Tibial nerve (tissue), 4 donors: Measurements from ENCODE around the gene SYCP1. TPM values are rescaled to one million over a fixed set of nuclear protein-coding genes. Genes with fewer than 3 reads are reported as not detected.

ENCODE experiments used
- DNase-seq, 2 donors: peaks; one replicate each; pipeline ENCODE4 v3.0.0-alpha.2; 2019; ENCODE audit warnings: low spot score in 2 of 2
- H3K27ac ChIP-seq, 4 donors: fragments of 200-600 bp; sonication (generic) in 3 of 4; one replicate each; pipeline ENCODE4 v1.5.1; 2017 to 2019; ENCODE audit warnings: mild to moderate bottlenecking in 1 of 4
- H3K27me3 ChIP-seq, 2 donors: fragments of 200-600 bp; sonication (generic) in 1 of 2; one replicate each; pipeline versions ENCODE4 v1.5.1 to v1.6.0; 2017 to 2019
- H3K36me3 ChIP-seq, 3 donors: fragments of 200-600 bp; sonication (generic); one replicate each; pipeline ENCODE4 v1.5.1; 2018 to 2019
- H3K4me1 ChIP-seq, 4 donors: fragments of 200-600 bp; sonication (generic) in 3 of 4; one replicate each; pipeline ENCODE4 v1.5.1; 2017 to 2019
- H3K4me3 ChIP-seq, 4 donors: fragments of 200-600 bp; sonication (generic) in 3 of 4; one replicate each; pipeline ENCODE4 v1.5.1; 2017 to 2019; ENCODE audit warnings: mild to moderate bottlenecking in 1 of 4, moderate library complexity in 1 of 4
- H3K9me3 ChIP-seq, 4 donors: fragments of 200-600 bp; sonication (generic) in 3 of 4; one replicate each; pipeline ENCODE4 v1.5.1; 2017 to 2019
- EP300 ChIP-seq, 2 donors: sonication (generic); formaldehyde crosslinking; IDR thresholded peaks; one replicate each; pipeline ENCODE4 v1.6.1; 2017; ENCODE audit warnings: antibody characterized with exemption in 2 of 2, mild to moderate bottlenecking in 1 of 2
- POLR2A ChIP-seq, 2 donors: fragments of 450-650 bp; IDR thresholded peaks; one replicate each; pipeline ENCODE4 v1.6.1; 2017; ENCODE audit warnings: antibody characterized with exemption in 2 of 2, mild to moderate bottlenecking in 2 of 2, moderate library complexity in 2 of 2
- WGBS, 2 donors: methylation state at CpG; one replicate each; pipeline ENCODE4 v1.1.5; 2018; 5-methylcytosine and 5-hydroxymethylcytosine counted together
- total RNA-seq, 4 donors: library from RNA; depleted of rRNA; stranded (reverse); fragments of >200 nt; gene quantifications; one replicate each; pipeline ENCODE4 v1.1.0, GENCODE V29; 2016
- TF ChIP-seq, protein P1 (sequence below), 5 experiments: fragments of 200-600 bp in 3 of 5; fragments of 450-650 bp in 2 of 5; sonication (generic) in 3 of 5; IDR thresholded peaks; one replicate each; pipeline ENCODE4 v1.5.1; 2016 to 2019; ENCODE audit warnings: antibody characterized with exemption in 5 of 5, mild to moderate bottlenecking in 3 of 5, moderate library complexity in 2 of 5

Gene SYCP1
- total RNA-seq, 4 donors from 2014 or later: not detected

DNA sequence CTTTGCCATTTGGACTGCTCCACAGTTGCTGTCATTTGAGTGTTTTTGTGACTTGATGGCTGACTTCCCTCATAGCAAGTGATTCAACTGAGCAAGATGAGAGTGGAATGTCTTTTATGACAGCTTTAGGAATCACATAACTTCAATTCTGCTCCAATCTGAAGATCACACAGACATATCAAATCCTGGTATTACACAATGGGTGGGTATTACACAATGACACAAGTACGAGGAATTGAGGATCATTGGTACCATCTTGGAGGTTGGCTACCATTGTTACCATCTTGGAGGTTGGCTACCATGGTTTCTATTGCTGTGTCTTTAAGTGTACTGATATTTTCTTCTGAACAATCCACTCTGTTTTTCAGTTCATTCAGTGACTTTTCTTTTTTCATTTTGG, 166.5 kb downstream of the SYCP1 start:
- Histone ChIP-seq H3K27me3 (no peaks in the 10 kb centered on the region), H3K36me3 (no peaks in the 10 kb centered on the region), H3K4me3 (no peak overlapping the region), H3K4me1 (no peaks in the 10 kb centered on the region), H3K9me3 (no peaks in the 10 kb centered on the region), H3K27ac (no peak overlapping the region)
- WGBS, 2 donors: 55 to 74% methylated on average over 1 of the region's 1 CpG
- no peak for DNase-seq
- TF ChIP-seq, protein P1, sequence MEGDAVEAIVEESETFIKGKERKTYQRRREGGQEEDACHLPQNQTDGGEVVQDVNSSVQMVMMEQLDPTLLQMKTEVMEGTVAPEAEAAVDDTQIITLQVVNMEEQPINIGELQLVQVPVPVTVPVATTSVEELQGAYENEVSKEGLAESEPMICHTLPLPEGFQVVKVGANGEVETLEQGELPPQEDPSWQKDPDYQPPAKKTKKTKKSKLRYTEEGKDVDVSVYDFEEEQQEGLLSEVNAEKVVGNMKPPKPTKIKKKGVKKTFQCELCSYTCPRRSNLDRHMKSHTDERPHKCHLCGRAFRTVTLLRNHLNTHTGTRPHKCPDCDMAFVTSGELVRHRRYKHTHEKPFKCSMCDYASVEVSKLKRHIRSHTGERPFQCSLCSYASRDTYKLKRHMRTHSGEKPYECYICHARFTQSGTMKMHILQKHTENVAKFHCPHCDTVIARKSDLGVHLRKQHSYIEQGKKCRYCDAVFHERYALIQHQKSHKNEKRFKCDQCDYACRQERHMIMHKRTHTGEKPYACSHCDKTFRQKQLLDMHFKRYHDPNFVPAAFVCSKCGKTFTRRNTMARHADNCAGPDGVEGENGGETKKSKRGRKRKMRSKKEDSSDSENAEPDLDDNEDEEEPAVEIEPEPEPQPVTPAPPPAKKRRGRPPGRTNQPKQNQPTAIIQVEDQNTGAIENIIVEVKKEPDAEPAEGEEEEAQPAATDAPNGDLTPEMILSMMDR (IDR thresholded peaks at IDR 0.05): no peak
- TF ChIP-seq POLR2A (IDR thresholded peaks at IDR 0.05): no peak
- TF ChIP-seq EP300 (IDR thresholded peaks at IDR 0.05): no peak

DNA sequence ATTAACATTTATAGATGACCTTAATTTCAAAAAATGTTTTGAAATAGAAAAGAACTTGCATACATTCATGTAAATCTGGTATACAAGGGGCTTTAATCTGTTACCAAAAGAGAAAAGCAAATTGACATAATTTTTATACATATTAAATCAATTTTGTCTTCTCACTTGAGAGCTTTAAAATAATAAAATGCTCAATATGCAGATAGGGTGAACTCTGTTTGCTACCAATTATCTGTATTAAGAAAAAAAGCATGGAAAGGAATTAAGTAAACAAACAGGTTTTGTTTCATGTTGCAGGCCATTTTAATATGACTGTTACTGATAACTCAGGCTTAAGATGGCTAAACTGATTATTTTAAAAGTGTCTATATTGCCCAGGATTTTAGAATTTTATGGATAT, 168.9 kb downstream of the SYCP1 start:
- H3K27ac ChIP-seq: no peak overlapping the region
- TF ChIP-seq, protein P1 (IDR thresholded peaks at IDR 0.05): no peak
- TF ChIP-seq EP300 (IDR thresholded peaks at IDR 0.05): no peak
- no peak for TF ChIP-seq POLR2A (IDR thresholded peaks at IDR 0.05)
- no peak overlapping the region for H3K4me3 ChIP-seq
- H3K36me3 ChIP-seq: no peaks in the 10 kb centered on the region
- no peaks in the 10 kb centered on the region for H3K9me3 ChIP-seq
- H3K27me3 ChIP-seq: no peaks in the 10 kb centered on the region
- no peaks in the 10 kb centered on the region for H3K4me1 ChIP-seq
- no peak for DNase-seq

- Histone ChIP-seq H3K4me3 (no peak within 1 kb of the TSS), H3K4me1 (no peaks in the 10 kb centered on the region), H3K27me3 (no peaks in the 10 kb centered on the region), H3K27ac (no peak within 1 kb of the TSS), H3K36me3 (no peaks in the 10 kb centered on the region), H3K9me3 (no peaks in the 10 kb centered on the region)
- DNase-seq: no peak
- TF ChIP-seq EP300 (IDR thresholded peaks at IDR 0.05) (no peak), POLR2A (IDR thresholded peaks at IDR 0.05) (no peak)
- TF ChIP-seq, protein P1 (IDR thresholded peaks at IDR 0.05): no peak
Measured at GRCh38 chr1:115029526-115029925, 174.9 kb downstream of the SYCP1 start, which contains the start of gene TSHB. Gene TSHB (plus strand): TSS chr1:115029826. CDS start chr1:115033363, 3,537 bp downstream.

DNA sequence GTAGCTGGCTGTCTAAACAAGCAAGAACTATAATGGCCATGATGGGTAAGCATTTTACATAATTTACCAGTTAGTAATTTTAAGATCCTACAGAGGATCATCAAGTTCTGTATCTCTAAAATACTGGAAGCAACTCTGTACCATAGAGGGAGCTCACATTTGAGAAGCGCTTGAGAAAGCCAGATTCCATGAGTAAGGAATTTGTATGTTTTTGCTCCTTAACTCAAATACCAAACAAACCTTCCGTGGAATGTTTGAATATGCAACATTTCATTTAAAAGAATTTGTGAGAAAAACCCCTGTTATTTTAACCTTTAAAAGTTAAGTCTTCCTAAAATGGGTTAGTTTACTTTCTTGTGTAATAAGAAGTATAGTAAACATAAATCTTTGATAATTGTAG, 176.9 kb downstream of the SYCP1 start:
- no peak for DNase-seq
- TF ChIP-seq POLR2A (IDR thresholded peaks at IDR 0.05) (no peak), EP300 (IDR thresholded peaks at IDR 0.05) (no peak)
- TF ChIP-seq, protein P1 (IDR thresholded peaks at IDR 0.05): no peak
- 41 to 49% methylated on average over 2 of the region's 2 CpGs for WGBS, 2 donors
- no peaks in the 10 kb centered on the region for H3K4me1 ChIP-seq
- H3K27ac ChIP-seq: no peak overlapping the region
- H3K36me3 ChIP-seq: no peaks in the 10 kb centered on the region
- H3K27me3 ChIP-seq: no peaks in the 10 kb centered on the region
- no peak overlapping the region for H3K4me3 ChIP-seq
- no peaks in the 10 kb centered on the region for H3K9me3 ChIP-seq

DNA sequence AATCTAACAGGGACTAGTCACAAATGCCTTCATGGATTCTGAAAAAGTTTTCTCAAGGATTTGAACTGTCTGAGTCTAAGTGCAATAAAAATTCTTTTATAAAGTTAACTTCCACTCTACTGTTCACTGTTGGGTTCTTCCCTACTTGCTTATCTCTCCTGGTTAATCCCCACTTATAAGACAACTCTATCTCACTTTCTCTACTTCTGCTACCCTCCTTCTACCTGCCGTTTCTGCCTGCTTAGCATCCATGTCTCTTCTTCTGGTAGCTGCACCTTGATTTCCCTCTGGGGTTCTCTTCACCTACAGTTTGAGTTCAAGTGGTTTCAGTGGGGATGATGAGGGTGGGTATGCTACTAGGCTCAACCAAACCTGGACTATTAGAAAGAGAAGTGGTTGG, 181.0 kb downstream of the SYCP1 start:
- Histone ChIP-seq H3K4me1 (no peaks in the 10 kb centered on the region), H3K36me3 (no peaks in the 10 kb centered on the region), H3K4me3 (no peak overlapping the region), H3K27ac (no peak overlapping the region), H3K27me3 (no peaks in the 10 kb centered on the region), H3K9me3 (no peaks in the 10 kb centered on the region)
- 79 to 85% methylated on average over 1 of the region's 1 CpG for WGBS, 2 donors
- no peak for DNase-seq
- TF ChIP-seq POLR2A (IDR thresholded peaks at IDR 0.05): no peak
- no peak for TF ChIP-seq EP300 (IDR thresholded peaks at IDR 0.05)
- TF ChIP-seq, protein P1 (IDR thresholded peaks at IDR 0.05): no peak
